ENCODE data around the gene PRIM2. TPM values are rescaled to one million over a fixed set of nuclear protein-coding genes. Genes with fewer than 3 reads are reported as not detected.
"Not testable (repeated sequence)": the region's sequence is repeated elsewhere in the genome, so short reads cannot be mapped to it uniquely, and the experiment has no call there.

The PRIM2 gene
- total RNA-seq, 1 experiment from 2014 or later: 44.0 TPM

DNA sequence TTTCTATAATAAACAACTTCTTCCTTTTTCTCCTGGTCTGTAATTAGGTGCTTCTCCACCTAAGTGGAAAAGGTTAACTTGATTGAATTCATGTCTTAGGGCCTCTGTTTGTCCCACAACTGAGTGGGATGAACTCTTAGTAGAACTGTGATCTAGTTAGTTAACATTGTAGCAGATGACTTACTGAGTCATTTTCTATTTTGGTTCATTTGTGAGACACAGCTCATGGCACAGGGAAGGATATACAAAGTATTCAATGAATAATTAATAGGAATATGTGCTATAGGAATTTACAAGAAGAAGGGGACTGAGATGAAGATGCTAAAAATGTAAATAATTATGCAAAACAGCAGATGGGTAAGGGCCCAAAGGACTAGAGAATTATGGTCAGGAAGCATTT lies 124.7 kb downstream of the PRIM2 start:
- H2AFZ ChIP-seq (ENCODE audit: low read depth, low read length, poor library complexity, severe bottlenecking); CTCF ChIA-PET; H3K79me2 ChIP-seq (ENCODE audit: insufficient read depth, low read length); H3K9me2 ChIP-seq (ENCODE audit: insufficient read depth); BruUV-seq (replicated peaks); H3K27ac ChIP-seq (ENCODE audit: low read depth, low read length); H3K9me3 ChIP-seq (ENCODE audit: control insufficient read depth in 1 of 2, insufficient read depth in 1 of 2, low read depth in 1 of 2, low read length in 2 of 2); RAD21 ChIA-PET (ENCODE audit: low non-redundant PET in 1 of 2, low total read pairs in 2 of 2, uncharacterized antibody in 2 of 2, unreplicated experiment in 2 of 2); H3K4me1 ChIP-seq (ENCODE audit: control insufficient read depth in 1 of 2, insufficient read depth in 2 of 2, low read length in 2 of 2); H4K20me1 ChIP-seq (ENCODE audit: insufficient read depth); H3K4me2 ChIP-seq (ENCODE audit: low read length); H3K27me3 ChIP-seq (ENCODE audit: insufficient read depth, low read length); intact Hi-C loops (cut with micrococcal nuclease); POLR2A ChIA-PET; H3K9ac ChIP-seq (ENCODE audit: low read length); H3K4me3 ChIP-seq (replicated peaks in 1 of 2; ENCODE audit: low read depth in 1 of 2, low read length in 2 of 2); DNase-seq (ENCODE audit: low read depth, low spot score); H3K36me3 ChIP-seq (ENCODE audit: control insufficient read depth in 1 of 2, insufficient read depth in 2 of 2, low read length in 2 of 2); ATAC-seq: not testable (repeated sequence)

DNA sequence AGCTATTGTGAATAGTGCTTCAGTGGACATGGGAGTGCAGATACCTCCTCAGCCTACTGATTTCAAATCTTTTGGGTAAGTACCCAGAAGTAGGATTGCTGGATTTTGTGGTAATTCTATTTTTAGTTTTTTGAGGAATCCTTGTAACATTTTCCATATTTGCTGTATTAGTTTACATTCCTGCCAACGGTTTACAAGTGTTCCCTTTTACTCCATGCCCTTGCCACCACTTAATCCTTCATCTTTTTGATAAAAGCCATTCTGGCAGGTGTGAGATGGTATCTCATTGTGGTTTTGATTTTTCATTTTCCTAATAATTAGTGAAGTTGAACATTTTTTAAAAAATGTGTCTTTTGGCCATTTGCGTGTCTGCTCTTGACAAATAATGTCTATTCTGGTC lies 125.8 kb downstream of the PRIM2 start:
- POLR2A ChIA-PET; H3K9ac ChIP-seq (ENCODE audit: low read length); H3K27ac ChIP-seq (ENCODE audit: low read depth, low read length); H3K9me2 ChIP-seq (ENCODE audit: insufficient read depth); intact Hi-C loops (cut with micrococcal nuclease); ATAC-seq; H3K4me2 ChIP-seq (ENCODE audit: low read length); H3K4me3 ChIP-seq (replicated peaks in 1 of 2; ENCODE audit: low read depth in 1 of 2, low read length in 2 of 2); H3K27me3 ChIP-seq (ENCODE audit: insufficient read depth, low read length); H3K9me3 ChIP-seq (ENCODE audit: control insufficient read depth in 1 of 2, insufficient read depth in 1 of 2, low read depth in 1 of 2, low read length in 2 of 2); RAD21 ChIA-PET (ENCODE audit: low non-redundant PET in 1 of 2, low total read pairs in 2 of 2, uncharacterized antibody in 2 of 2, unreplicated experiment in 2 of 2); H4K20me1 ChIP-seq (ENCODE audit: insufficient read depth); BruUV-seq (replicated peaks); DNase-seq (ENCODE audit: low read depth, low spot score); H2AFZ ChIP-seq (ENCODE audit: low read depth, low read length, poor library complexity, severe bottlenecking); H3K79me2 ChIP-seq (ENCODE audit: insufficient read depth, low read length); H3K4me1 ChIP-seq (ENCODE audit: control insufficient read depth in 1 of 2, insufficient read depth in 2 of 2, low read length in 2 of 2); H3K36me3 ChIP-seq (ENCODE audit: control insufficient read depth in 1 of 2, insufficient read depth in 2 of 2, low read length in 2 of 2); CTCF ChIA-PET: not testable (repeated sequence)

DNA sequence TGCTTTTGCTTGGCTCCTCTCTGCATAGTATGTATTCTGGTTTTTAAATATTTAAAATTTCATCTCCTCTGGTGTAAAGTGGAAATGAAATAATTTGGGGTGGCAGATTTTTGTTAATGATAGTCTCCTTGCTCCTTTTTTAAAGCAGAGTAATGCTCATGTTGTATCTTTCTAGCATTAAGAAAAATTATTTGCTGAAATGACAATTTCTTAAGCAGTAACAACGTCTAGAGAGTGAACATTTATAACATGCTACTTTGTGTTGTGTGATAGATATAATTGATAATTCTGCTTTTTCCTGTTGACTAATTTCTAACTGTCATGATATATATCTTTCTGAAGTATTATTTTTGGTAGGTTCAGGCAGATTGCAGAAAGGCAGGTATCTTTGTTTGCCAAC lies 127.4 kb downstream of the PRIM2 start:
- intact Hi-C loops (cut with micrococcal nuclease); BruUV-seq (replicated peaks); DNase-seq (ENCODE audit: low read depth, low spot score); H3K27ac ChIP-seq (ENCODE audit: low read depth, low read length); POLR2A ChIA-PET; H3K4me1 ChIP-seq (ENCODE audit: control insufficient read depth in 1 of 2, insufficient read depth in 2 of 2, low read length in 2 of 2); H3K36me3 ChIP-seq (ENCODE audit: control insufficient read depth in 1 of 2, insufficient read depth in 2 of 2, low read length in 2 of 2); H4K20me1 ChIP-seq (ENCODE audit: insufficient read depth); H3K9ac ChIP-seq (ENCODE audit: low read length); CTCF ChIA-PET; H3K4me2 ChIP-seq (ENCODE audit: low read length); H3K9me2 ChIP-seq (ENCODE audit: insufficient read depth); H3K4me3 ChIP-seq (replicated peaks in 1 of 2; ENCODE audit: low read depth in 1 of 2, low read length in 2 of 2); H3K79me2 ChIP-seq (ENCODE audit: insufficient read depth, low read length); H3K27me3 ChIP-seq (ENCODE audit: insufficient read depth, low read length); H3K9me3 ChIP-seq (ENCODE audit: control insufficient read depth in 1 of 2, insufficient read depth in 1 of 2, low read depth in 1 of 2, low read length in 2 of 2); RAD21 ChIA-PET (ENCODE audit: low non-redundant PET in 1 of 2, low total read pairs in 2 of 2, uncharacterized antibody in 2 of 2, unreplicated experiment in 2 of 2); ATAC-seq; H2AFZ ChIP-seq (ENCODE audit: low read depth, low read length, poor library complexity, severe bottlenecking): not testable (repeated sequence)

DNA sequence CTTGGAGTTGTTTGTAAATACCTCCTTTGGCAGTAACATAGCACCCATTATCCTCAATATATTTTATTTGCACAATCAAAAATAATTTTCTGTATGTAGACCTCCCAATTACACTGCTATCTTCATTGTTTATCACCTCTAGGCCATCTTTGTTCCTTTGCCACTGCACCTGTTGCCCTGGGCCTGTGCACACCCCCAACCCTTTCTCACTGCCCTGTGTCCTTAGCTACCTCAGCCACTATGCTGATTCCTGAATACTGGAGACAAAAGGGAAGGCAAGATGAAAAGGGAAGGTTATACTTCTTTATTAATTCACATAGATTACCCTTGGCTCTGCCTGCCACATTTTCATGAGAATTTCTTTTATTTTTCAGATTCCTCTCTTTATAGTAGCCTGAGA lies 127.9 kb downstream of the PRIM2 start:
- H3K36me3 ChIP-seq (ENCODE audit: control insufficient read depth in 1 of 2, insufficient read depth in 2 of 2, low read length in 2 of 2); ATAC-seq; POLR2A ChIA-PET; H3K4me1 ChIP-seq (ENCODE audit: control insufficient read depth in 1 of 2, insufficient read depth in 2 of 2, low read length in 2 of 2); H3K9ac ChIP-seq (ENCODE audit: low read length); RAD21 ChIA-PET (ENCODE audit: low non-redundant PET in 1 of 2, low total read pairs in 2 of 2, uncharacterized antibody in 2 of 2, unreplicated experiment in 2 of 2); H3K27me3 ChIP-seq (ENCODE audit: insufficient read depth, low read length); intact Hi-C loops (cut with micrococcal nuclease); H2AFZ ChIP-seq (ENCODE audit: low read depth, low read length, poor library complexity, severe bottlenecking); H3K79me2 ChIP-seq (ENCODE audit: insufficient read depth, low read length); H3K27ac ChIP-seq (ENCODE audit: low read depth, low read length); H3K9me2 ChIP-seq (ENCODE audit: insufficient read depth); H3K4me2 ChIP-seq (ENCODE audit: low read length); DNase-seq (ENCODE audit: low read depth, low spot score); CTCF ChIA-PET; H3K4me3 ChIP-seq (replicated peaks in 1 of 2; ENCODE audit: low read depth in 1 of 2, low read length in 2 of 2); H4K20me1 ChIP-seq (ENCODE audit: insufficient read depth); H3K9me3 ChIP-seq (ENCODE audit: control insufficient read depth in 1 of 2, insufficient read depth in 1 of 2, low read depth in 1 of 2, low read length in 2 of 2); BruUV-seq (replicated peaks): not testable (repeated sequence)

Measured in HCT116 (cell line).